GM10248 (cell line): ENCODE measurements around the gene IL1B.
"Not testable (repeated sequence)": the region's sequence is repeated elsewhere in the genome, so short reads cannot be mapped to it uniquely, and the experiment has no call there.

Experiments used
- CTCF ChIA-PET: fragments of 300-600 bp; sonication (Branson Sonifier 250); formaldehyde crosslinking; extraction: SDS; loops from one replicate; lab custom pipeline; 2021; ENCODE audit warnings: antibody characterized with exemption; lab: Yijun Ruan, JAX
- POLR2A ChIA-PET: fragments of 350-650 bp; sonication (Branson Sonifier 250); formaldehyde crosslinking; extraction: SDS; loops from one replicate; lab custom pipeline; 2020; ENCODE audit warnings: antibody characterized with exemption; lab: Yijun Ruan, JAX
- DNase-seq: peaks from one replicate; pipeline ENCODE4 v3.0.0; 2012; ENCODE audit errors: extremely low spot score
- TF ChIP-seq, protein P1 (sequence below): IDR thresholded peaks from 2 replicates; pipeline ENCODE4 v1.5.1; 2012; ENCODE audit warnings: mild to moderate bottlenecking, low read depth; ENCODE audit errors: extremely low read depth, missing control alignments, control extremely low read depth

IL1B gene

DNA sequence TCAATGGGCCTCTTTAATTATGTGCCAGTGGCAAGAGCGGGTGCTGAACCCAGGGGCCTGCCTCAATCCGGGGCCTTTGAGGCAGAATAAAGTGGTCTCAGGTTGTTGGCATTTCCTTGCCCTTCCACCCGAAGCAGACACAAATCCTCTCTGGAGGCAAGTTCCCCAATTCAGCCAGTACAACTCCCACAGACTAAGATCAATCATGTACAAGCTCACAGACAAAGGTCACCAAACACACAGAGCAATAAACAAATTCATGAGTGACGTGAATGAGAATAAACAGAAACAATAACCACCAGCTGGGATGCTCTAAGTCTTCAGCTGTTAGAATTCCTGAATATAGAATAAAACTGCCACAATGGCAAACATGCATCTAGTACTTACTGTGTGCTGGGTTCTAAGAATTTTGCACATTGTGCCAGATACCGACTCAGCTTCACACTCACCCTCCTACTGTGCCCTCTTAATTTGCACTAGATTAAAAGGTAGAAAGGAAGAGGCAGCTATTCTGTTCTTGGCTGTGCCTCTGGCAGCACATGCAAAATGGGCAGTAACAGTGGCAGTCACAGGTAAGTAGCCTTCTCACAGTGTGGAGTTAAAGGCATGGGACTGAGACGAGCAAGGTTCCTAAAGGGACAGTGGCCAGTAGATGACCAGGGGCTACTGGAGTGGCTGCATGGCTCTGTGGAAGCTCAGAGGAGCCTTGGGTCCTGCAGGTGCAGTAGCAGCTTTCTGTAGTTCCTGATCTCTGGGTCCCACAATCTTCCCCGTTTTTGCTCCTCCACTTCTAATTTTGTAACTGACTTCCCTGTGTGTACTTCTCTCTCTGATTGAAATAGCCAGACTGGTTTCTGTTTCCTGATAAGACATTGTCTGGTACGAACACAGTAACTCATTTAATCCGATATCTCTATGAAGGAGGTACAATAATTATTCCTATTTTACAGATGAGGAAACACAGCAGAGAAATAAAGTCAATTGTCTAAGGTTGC, 34.6 kb upstream of the IL1B start:
- DNase-seq: no peak
- POLR2A ChIA-PET: no interaction called here
- TF ChIP-seq, protein P1, sequence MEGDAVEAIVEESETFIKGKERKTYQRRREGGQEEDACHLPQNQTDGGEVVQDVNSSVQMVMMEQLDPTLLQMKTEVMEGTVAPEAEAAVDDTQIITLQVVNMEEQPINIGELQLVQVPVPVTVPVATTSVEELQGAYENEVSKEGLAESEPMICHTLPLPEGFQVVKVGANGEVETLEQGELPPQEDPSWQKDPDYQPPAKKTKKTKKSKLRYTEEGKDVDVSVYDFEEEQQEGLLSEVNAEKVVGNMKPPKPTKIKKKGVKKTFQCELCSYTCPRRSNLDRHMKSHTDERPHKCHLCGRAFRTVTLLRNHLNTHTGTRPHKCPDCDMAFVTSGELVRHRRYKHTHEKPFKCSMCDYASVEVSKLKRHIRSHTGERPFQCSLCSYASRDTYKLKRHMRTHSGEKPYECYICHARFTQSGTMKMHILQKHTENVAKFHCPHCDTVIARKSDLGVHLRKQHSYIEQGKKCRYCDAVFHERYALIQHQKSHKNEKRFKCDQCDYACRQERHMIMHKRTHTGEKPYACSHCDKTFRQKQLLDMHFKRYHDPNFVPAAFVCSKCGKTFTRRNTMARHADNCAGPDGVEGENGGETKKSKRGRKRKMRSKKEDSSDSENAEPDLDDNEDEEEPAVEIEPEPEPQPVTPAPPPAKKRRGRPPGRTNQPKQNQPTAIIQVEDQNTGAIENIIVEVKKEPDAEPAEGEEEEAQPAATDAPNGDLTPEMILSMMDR: no peak
- CTCF ChIA-PET: interaction anchor here (0.9 to 1.7 kb wide), 3 partner anchors 9 to 14 kb away, joined by 3 to 5 read pairs (median 5); no protein-coding TSS in a partner anchor

DNA sequence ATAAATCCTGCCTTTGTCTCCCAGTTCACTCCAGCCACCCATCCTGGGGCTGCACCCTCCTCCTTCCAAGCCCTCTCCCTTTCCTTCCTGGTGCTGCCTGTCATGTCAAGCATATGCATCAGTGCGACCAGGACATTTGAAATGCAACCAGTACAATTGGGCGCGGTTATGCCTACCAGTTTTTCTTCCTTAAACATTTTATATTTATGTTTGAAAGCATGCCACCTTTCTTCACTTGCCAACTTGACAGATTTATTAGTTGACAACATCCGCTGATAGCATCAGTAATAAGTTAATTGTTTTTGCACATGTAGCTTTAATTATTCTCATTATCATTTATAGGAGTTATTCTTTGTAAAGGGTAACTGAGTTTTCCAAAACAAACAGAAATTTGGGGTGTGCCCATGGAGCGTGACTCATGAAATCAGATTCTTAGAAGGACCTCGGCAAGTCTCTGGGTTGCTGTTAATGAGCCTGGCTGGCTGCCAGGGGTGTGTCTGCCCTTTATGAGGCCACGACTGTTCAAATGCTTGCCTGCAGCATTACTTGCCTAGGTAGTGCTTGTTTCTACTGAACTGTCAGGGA, 32.8 kb upstream of the IL1B start:
- POLR2A ChIA-PET: no interaction called here
- TF ChIP-seq, protein P1: no peak
- CTCF ChIA-PET: interaction anchor here (1.5 kb wide), 1 partner anchor 72 kb away, joined by 5 read pairs; no protein-coding TSS in a partner anchor
- no peak for DNase-seq

DNA sequence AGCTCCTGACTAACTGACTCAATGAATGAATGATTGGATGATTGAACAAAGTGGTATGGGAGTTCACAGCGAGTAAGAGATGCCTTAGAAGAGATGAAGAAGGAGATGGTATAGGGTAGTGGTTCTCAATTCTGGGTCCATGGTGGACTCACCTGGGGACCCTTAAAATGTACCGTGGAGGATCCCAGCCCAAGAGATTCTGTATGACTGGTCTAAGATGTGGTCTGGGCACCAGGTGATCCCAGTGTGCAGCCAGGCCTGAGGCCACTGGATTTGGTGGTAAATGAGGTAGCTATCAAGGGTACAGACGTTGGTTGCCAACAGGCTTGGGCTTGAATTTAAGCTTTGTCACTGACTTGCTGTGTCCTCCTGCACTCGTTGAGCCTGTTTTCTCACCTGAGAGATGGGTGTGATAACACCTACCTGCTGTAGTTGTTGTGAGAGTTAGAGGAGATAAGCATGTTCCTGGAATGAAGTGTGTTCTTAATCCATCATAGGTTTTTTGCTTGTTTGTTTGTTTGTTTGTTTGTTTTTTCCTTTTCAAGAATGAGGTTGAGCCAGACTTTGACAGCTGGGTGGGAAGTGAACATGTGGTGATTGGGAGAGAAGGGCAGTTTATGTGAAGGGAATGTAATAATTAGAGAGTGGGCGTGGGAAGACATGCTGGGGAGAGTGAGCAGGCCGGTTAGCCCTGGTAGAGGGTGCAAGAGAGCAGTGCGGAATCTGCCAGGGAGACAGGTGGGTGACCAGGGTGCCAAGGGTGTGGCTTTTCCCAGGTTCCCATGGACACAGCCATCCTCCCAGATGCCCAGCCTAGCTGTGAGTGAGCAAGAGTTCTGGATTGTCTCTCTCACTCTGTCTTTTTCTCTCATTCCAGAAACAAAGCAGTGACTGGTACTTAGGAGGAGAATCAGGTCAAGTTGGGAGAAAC, 31.4 kb upstream of the IL1B start:
- ChIA-PET CTCF (interaction anchor here (0.6 to 3.0 kb wide), 5 partner anchors 15 to 118 kb away, joined by 3 to 10 read pairs (median 3); no protein-coding TSS in a partner anchor), POLR2A (no interaction called here)
- no peak for DNase-seq
- TF ChIP-seq, protein P1: no peak

GRCh38 chr2:112866128-112866835, 29.7 kb upstream of the IL1B start:
- ChIA-PET POLR2A (no interaction called here), CTCF (interaction anchor here (0.7 to 3.0 kb wide), 5 partner anchors 11 to 117 kb away, joined by 3 to 10 read pairs (median 3); no protein-coding TSS in a partner anchor)
- no peak for DNase-seq
- TF ChIP-seq, protein P1: no peak

GRCh38 chr2:112864072-112864471, 27.5 kb upstream of the IL1B start:
- CTCF ChIA-PET: interaction anchor here (1.0 to 1.8 kb wide), 5 partner anchors 11 to 115 kb away, joined by 3 to 13 read pairs (median 6); no protein-coding TSS in a partner anchor
- POLR2A ChIA-PET: no interaction called here
- DNase-seq: no peak
- TF ChIP-seq, protein P1: no peak

DNA sequence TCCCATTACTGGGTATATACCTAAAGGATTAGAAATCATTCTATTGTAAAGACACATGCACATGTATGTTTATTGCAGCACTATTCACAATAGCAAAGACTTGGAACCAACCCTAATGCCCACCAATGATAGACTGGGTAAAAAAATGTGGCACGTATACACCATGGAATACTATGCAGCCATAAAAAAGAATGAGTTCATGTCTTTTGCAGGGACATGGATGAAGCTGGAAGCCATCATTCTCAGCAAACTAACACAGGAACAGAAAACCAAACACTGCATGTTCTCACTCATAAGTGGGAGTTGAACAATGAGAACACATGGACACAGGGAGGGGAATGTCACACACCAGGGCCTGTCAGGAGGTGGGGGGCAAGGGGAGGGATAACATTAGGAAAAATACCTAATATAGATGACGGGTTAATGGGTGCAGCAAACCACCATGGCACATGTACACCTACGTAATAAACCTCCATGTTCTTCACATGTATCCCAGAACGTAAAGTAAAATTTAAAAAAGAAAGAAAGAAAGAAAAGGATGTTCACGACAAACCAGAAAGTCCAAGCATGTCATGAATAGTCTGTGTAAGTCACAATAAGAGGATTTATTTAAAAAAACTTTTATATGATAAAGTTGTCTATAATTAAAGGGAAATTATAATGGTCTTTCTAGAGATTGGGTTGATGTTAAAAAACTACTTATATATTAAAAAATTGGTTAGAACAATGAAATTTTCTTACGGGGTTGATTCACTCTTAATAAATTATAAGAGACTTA, 23.0 kb upstream of the IL1B start:
- CTCF ChIA-PET: interaction anchor here (2.9 kb wide), 1 partner anchor 26 kb away, joined by 7 read pairs; no protein-coding TSS in a partner anchor
- DNase-seq, POLR2A ChIA-PET: not testable (repeated sequence)
